Islet of Langerhans (tissue), 1 donor: ENCODE measurements around the gene ELOVL5.

Experiments
- FAIRE-seq: peaks from one replicate; lab custom pipeline; 2011; peaks lifted over from hg19 to GRCh38; lab: Jason Lieb, UNC

The ELOVL5 gene

GRCh38 chr6:53268858-53269608 lies 79.7 kb downstream of the ELOVL5 start:
- no peak for FAIRE-seq

- no peak for FAIRE-seq
These were observed 82.1 kb downstream of the ELOVL5 start for GRCh38 chr6:53266553-53267090.

GRCh38 chr6:53264915-53265607 lies 83.7 kb downstream of the ELOVL5 start:
- FAIRE-seq = no peak

- FAIRE-seq = no peak
These were observed 84.4 kb downstream of the ELOVL5 start for GRCh38 chr6:53264337-53264736.

GRCh38 chr6:53263917-53264316 lies 84.8 kb downstream of the ELOVL5 start:
- no peak for FAIRE-seq

- no peak for FAIRE-seq
These were observed 88.7 kb downstream of the ELOVL5 start for GRCh38 chr6:53259860-53260580.

GRCh38 chr6:53258774-53259155 lies 90.0 kb downstream of the ELOVL5 start:
- FAIRE-seq = no peak

- no peak for FAIRE-seq
These were observed 90.5 kb downstream of the ELOVL5 start for GRCh38 chr6:53258076-53258773.

- no peak for FAIRE-seq
These were observed 91.2 kb downstream of the ELOVL5 start for GRCh38 chr6:53257533-53257932.

- no peak for FAIRE-seq
These were observed 91.7 kb downstream of the ELOVL5 start for GRCh38 chr6:53257001-53257400.

GRCh38 chr6:53252177-53252692 lies 96.5 kb downstream of the ELOVL5 start:
- no peak for FAIRE-seq

- FAIRE-seq = no peak
These were observed 97.6 kb downstream of the ELOVL5 start for GRCh38 chr6:53251033-53251672.

GRCh38 chr6:53250176-53251032 lies 98.3 kb downstream of the ELOVL5 start:
- no peak for FAIRE-seq

- no peak for FAIRE-seq
These were observed 101.8 kb downstream of the ELOVL5 start for GRCh38 chr6:53246924-53247323.

- FAIRE-seq = no peak
These were observed 103.8 kb downstream of the ELOVL5 start for GRCh38 chr6:53244958-53245357.

- no peak for FAIRE-seq
These were observed 104.3 kb downstream of the ELOVL5 start for GRCh38 chr6:53244399-53244931.

GRCh38 chr6:53241938-53242337 lies 106.8 kb downstream of the ELOVL5 start:
- no peak for FAIRE-seq

GRCh38 chr6:53240761-53241160 lies 108.0 kb downstream of the ELOVL5 start:
- no peak for FAIRE-seq

GRCh38 chr6:53240139-53240538 lies 108.6 kb downstream of the ELOVL5 start:
- FAIRE-seq = no peak

GRCh38 chr6:53239526-53239925 lies 109.2 kb downstream of the ELOVL5 start:
- FAIRE-seq = no peak
